Hematopoietic multipotent progenitor cell treated with erythropoietin and hydrocortisone succinate and interleukin-3 and kit ligand, for 6 days (in vitro differentiated cells): Measurements from ENCODE around the gene TCF20.

Experiments used
- DNase-seq: peaks from one replicate; pipeline ENCODE4 v3.0.0-alpha.2; 2015

The TCF20 gene

GRCh38 chr22:42270510-42271190, at the start of gene TCF20:
Gene TCF20 (minus strand): TSS chr22:42270653. CDS start chr22:42215305, 55,348 bp downstream.
- peak; percentile 89 for DNase-seq

- no peak for DNase-seq
Observed at GRCh38 chr22:42319386-42319785, 48.9 kb upstream of the TCF20 start.

DNA sequence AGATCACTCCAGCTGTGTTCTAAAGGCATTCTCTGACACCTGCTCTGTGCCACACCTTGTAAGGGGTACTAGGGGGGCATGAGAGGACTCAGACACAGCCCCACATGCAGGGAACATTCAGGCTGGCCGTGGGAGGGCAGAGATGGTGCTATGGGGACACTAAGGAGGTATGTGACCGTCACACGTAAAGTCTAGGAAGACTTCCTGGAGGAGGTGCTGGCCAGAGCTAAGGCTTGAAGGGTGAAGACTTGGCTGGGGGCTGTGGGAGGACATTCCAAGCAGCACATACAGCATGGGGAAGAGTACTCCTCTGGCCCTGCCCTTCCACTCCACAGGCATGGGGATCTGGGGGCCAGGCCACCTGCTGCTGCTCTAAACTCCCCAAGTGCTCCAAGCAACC, 48.5 kb upstream of the TCF20 start:
- no peak for DNase-seq

- DNase-seq, result no peak
Observed at GRCh38 chr22:42317691-42318547, 47.5 kb upstream of the TCF20 start.

DNA sequence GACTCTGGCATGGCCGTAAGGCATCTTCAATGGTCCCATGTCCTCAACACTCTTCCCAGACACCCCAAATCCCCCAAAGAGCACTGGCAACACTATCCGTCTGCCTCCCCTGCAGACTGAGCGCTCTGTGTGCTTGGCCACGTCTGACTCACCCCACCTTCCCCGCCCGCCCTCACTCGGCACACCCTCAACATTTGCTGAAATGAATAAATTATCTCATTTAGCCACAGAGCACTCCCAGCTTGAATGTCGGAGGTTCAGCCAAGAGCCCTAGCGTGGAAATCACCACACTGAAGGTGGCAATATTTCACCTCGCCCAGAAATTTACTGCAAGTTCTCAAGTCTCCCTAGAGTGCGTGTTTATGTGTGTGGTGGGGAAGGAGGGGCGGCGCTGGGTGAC, 46.6 kb upstream of the TCF20 start:
- peak; percentile 83 for DNase-seq

- DNase-seq, result no peak
Observed at GRCh38 chr22:42315392-42315756, 44.9 kb upstream of the TCF20 start.

DNA sequence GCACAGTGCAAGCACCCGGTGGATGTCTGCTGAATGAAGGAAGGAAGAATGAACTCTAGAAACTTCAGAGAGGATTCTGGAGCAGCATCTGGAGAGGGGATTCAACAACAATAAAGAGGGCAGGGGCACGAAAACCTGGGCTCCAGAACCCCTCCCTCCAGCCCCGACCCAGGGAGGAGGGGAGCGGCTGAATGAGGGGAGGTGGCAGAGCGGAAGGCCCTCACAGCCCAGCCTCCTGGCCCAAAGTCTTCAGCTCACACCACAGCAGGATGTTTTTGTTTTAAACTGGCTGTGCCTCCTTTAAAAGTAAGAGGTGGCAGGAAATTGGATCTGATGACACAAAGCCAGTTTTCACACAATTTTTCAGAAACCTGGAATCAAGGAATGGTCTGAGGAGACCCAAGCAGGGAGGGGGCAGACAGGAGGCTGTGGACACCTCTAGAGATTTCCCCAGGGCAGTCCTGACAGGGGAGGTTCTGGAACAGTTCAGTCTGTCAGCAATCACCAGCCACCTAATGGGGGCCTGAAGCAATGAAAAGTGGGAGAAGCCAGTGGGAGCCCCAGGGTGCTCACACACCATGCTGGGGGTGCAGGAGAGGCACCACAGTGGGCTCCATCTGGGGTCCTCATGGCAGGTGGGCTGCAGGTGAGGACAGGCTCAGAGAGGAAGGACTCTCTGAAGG, 44.4 kb upstream of the TCF20 start:
- no peak for DNase-seq

DNA sequence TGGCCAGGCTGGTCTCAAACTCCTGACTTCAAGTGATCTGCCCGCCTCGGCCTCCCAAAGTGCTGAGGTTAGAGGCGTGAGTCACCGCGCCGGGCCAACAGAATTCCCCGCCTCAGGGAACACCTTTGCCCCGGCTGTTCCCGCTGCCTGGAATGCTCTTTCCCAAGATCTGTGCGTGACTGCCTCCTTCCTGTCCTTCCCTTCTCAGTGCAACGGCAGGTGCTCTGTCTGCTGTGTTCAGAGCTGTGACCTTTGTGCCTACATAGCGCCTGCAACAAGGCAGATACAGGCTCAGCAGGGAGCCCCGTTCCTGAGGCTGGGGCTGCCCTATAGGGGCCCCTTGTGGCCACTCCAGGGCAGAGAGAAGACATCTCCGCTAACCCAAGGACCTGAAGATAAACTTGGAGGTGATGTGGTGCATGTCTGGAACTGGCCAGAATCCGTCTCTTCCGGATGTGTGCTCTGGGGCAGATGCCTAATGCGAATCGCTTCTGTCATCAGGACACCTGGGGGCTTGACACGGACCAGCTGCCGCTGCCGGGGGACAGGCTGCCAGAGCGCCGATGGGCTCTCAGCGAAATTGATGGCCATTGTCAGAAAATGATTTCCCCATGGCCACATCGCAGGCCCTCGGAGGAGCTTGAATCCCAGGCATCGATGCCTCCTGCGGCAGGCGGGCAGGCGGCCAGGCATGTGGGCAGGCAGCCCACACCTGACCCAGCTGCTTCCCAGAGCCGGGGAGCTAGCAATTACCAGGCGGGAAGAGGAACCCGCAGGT, 43.5 kb upstream of the TCF20 start:
- DNase-seq, result peak; percentile 77

DNA sequence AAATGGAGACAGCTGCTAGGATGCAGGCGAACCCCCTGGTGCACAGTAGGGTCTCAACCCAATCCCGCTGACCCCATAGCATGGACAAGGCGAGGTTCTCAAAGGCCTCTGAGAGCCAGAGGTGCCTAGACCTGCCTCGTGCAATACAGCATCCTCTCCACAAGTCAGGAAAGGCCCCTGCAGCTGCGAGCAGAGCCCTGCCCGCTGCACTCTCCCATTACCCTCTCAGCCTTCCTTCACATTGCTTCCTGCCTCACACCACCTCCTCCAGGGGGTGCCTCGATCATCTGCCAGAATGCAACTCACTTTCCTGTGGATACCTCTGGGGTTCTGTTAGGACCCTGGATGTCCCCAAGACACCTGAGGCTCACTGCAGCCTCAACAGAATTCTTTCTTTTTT, 42.8 kb upstream of the TCF20 start:
- DNase-seq, result no peak

DNA sequence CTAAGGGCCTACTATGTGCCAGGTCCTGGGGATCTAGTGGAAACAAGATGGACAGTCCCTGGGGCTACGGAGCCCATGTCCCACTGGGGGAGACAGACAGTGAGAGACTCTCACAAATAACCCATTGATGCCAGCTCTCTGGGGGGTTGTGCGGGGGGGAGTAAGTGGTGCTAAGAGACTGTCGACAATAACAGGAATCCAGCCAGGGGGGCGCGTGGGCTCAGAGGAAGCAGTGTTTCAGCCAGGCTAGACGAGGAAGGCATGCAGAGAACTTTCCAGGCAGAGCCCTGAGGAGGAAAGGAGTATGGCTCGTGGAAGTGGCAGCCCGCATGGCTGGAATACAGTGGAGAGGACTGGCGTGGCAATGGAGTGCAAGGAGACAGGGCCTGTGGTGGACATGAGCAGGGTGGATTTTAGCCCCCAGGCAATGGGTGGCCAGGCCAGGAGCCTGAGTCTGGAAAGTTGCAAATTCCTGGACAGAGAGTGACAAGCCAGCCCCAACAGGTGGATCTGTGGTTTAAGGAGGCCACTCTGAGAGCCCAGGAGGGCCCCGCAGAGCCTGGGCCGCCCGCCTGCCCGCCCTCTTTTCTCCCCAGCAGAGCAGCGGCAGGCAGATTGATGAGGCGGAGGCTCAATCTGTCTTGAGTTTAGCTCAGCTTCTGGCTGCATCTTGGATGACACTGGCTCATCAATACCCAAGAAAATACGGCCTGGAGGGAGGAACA, 40.0 kb upstream of the TCF20 start:
- DNase-seq, result no peak

DNA sequence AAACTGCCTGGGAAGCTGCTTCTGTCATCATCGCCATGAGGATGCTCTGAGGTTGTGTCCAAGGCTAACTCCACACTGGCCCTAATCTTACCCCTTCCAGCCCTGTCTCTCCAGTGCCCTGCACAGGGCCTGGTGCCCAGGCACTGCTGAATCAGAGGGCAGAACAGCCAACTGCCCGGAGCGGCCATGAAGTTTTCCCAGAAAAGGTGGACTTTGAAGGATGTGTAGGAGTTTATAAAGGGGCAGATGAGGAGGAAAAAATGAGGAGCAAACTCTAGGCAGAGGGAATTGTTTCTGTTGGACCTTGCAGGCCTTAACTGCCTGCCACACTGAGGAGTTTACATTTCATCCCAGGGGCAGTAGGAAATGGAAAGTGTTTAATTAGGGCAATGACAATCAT, 39.4 kb upstream of the TCF20 start:
- no peak for DNase-seq

GRCh38 chr22:42308892-42309468, 38.5 kb upstream of the TCF20 start:
- DNase-seq, result no peak

GRCh38 chr22:42307806-42308563, 37.5 kb upstream of the TCF20 start:
- DNase-seq, result no peak

- DNase-seq, result no peak
Observed at GRCh38 chr22:42306010-42306409, 35.6 kb upstream of the TCF20 start.

GRCh38 chr22:42304324-42304790, 33.9 kb upstream of the TCF20 start:
- no peak for DNase-seq

- DNase-seq, result no peak
Observed at GRCh38 chr22:42303396-42304323, 33.2 kb upstream of the TCF20 start.

DNA sequence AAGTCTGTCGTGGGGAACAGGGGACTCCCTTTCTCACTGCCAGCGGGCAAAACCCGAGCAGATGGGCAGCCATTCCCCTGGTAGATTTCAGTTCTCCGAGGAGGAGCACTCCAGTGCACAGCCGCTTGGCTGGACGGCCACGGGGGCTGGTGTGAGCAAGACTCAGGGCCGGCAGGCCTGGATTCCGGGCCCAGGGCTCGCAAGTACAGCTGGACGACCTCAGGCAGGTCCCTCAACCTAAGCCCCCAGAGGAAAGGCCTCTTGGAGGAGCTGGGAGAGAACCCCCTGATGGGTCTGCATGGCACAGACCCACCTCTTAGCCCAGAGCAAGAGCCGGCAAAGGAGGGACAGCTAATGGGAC, 31.3 kb upstream of the TCF20 start:
- no peak for DNase-seq

GRCh38 chr22:42301077-42301741, 30.8 kb upstream of the TCF20 start:
- DNase-seq, result no peak
